HEK293T (cell line): ENCODE data around the gene P2RY14.

Experiments used
- ARNT ChIP-seq: fragments of 450-650 bp; IDR thresholded peaks from 2 replicates; pipeline ENCODE4 v1.6.1; 2017; ENCODE audit warnings: mild to moderate bottlenecking
- BHLHE40 ChIP-seq: fragments of 450-650 bp; IDR thresholded peaks from 2 replicates; pipeline ENCODE4 v1.6.1; 2016; ENCODE audit warnings: mild to moderate bottlenecking, moderate library complexity, borderline replicate concordance
- ELF4 ChIP-seq: fragments of 450-650 bp; IDR thresholded peaks from 2 replicates; pipeline ENCODE4 v1.6.1; 2017; ENCODE audit warnings: antibody characterized with exemption
- FOXM1 ChIP-seq: fragments of 450-650 bp; IDR thresholded peaks from 2 replicates; pipeline ENCODE4 v1.6.1; 2017; ENCODE audit warnings: mild to moderate bottlenecking, borderline replicate concordance
- NFRKB ChIP-seq: fragments of 450-650 bp; IDR thresholded peaks from 2 replicates; pipeline ENCODE4 v1.6.1; 2016; ENCODE audit warnings: mild to moderate bottlenecking, moderate library complexity
- SP1 ChIP-seq: fragments of 450-650 bp; IDR thresholded peaks from 2 replicates; pipeline ENCODE4 v1.6.1; 2017

GRCh38 chr3:151236736-151237135, 41.6 kb downstream of the P2RY14 start:
- TF ChIP-seq SP1, result no peak
- TF ChIP-seq FOXM1, result no peak
- no peak for TF ChIP-seq ELF4
- TF ChIP-seq ARNT, result no peak
- no peak for TF ChIP-seq BHLHE40
- no peak for TF ChIP-seq NFRKB
